ENCODE data around the gene GOLGA8O.
"Not testable (repeated sequence)": the region's sequence is repeated elsewhere in the genome, so short reads cannot be mapped to it uniquely, and the experiment has no call there.

DNA sequence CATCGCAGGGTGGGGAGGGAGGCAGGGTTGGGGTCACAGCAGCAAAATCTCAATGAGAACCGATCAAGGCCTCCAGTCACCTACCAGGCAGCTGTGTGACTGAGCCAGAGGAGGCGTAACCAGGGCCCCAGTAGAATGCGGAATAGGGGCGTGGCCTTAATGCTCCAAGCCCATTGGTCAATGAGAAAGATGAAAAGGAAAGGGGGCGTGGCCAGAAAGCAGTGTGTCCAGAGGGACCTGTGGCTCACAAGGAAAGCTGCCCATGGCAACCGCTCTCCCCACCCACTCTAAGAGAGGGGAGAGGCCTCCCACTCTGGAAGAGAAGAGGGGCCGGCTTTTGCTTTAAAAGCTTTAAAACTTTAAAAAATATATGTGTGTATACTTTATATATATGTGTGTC, 52.2 kb downstream of the GOLGA8O start, which contains the start of gene GOLGA8K:
- TF ChIP-seq, protein P1, sequence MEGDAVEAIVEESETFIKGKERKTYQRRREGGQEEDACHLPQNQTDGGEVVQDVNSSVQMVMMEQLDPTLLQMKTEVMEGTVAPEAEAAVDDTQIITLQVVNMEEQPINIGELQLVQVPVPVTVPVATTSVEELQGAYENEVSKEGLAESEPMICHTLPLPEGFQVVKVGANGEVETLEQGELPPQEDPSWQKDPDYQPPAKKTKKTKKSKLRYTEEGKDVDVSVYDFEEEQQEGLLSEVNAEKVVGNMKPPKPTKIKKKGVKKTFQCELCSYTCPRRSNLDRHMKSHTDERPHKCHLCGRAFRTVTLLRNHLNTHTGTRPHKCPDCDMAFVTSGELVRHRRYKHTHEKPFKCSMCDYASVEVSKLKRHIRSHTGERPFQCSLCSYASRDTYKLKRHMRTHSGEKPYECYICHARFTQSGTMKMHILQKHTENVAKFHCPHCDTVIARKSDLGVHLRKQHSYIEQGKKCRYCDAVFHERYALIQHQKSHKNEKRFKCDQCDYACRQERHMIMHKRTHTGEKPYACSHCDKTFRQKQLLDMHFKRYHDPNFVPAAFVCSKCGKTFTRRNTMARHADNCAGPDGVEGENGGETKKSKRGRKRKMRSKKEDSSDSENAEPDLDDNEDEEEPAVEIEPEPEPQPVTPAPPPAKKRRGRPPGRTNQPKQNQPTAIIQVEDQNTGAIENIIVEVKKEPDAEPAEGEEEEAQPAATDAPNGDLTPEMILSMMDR (conservative IDR thresholded peaks at IDR 0.05; ENCODE audit: low read length): not testable (repeated sequence)
- not testable (repeated sequence) for TF ChIP-seq EZH2phosphoT487 (IDR thresholded peaks at IDR 0.05; ENCODE audit: borderline replicate concordance)
